H9 (cell line): ENCODE results near the gene TRIM36. TPM values are rescaled to one million over a fixed set of nuclear protein-coding genes. Genes with fewer than 3 reads are reported as not detected.

Experiments
- DNase-seq: peaks from one replicate; pipeline ENCODE4 v3.0.0-alpha.2; 2017
- H2AFZ ChIP-seq: one replicate; pipeline ENCODE4 v1.6.1; 2013; ENCODE audit warnings: mild to moderate bottlenecking, low read length, control low read depth, moderate library complexity
- H2AK5ac ChIP-seq: 2 replicates; pipeline ENCODE4 v1.6.1; 2013; ENCODE audit warnings: low read length, control low read depth, mixed read lengths; ENCODE audit not compliant: insufficient read length
- H2BK120ac ChIP-seq: one replicate; pipeline ENCODE4 v1.6.1; 2013; ENCODE audit warnings: low read depth, mild to moderate bottlenecking, low read length, control low read depth, inconsistent platforms; ENCODE audit not compliant: poor library complexity, severe bottlenecking
- H2BK12ac ChIP-seq: 2 replicates; pipeline ENCODE4 v1.6.1; 2013; ENCODE audit warnings: low read length, control low read depth, mixed read lengths, low read depth; ENCODE audit not compliant: insufficient read length
- H2BK15ac ChIP-seq: 2 replicates; pipeline ENCODE4 v1.6.1; 2013; ENCODE audit warnings: low read depth, low read length, control low read depth
- H2BK20ac ChIP-seq: one replicate; pipeline ENCODE4 v1.6.1; 2013; ENCODE audit warnings: low read depth, mild to moderate bottlenecking, low read length, control low read depth, inconsistent platforms; ENCODE audit not compliant: poor library complexity, severe bottlenecking
- H2BK5ac ChIP-seq: 2 replicates; pipeline ENCODE4 v1.6.1; 2013; ENCODE audit warnings: low read length, control low read depth, mixed read lengths; ENCODE audit not compliant: insufficient read length
- H3K14ac ChIP-seq: 2 replicates; pipeline ENCODE4 v1.6.1; 2013; ENCODE audit warnings: low read length, control low read depth; ENCODE audit not compliant: insufficient read depth
- H3K18ac ChIP-seq: 2 replicates; pipeline ENCODE4 v1.6.1; 2013; ENCODE audit warnings: low read depth, mild to moderate bottlenecking, mixed read lengths, low read length, control low read depth; ENCODE audit not compliant: insufficient read length
- H3K23ac ChIP-seq: 2 replicates; pipeline ENCODE4 v1.6.1; 2013; ENCODE audit warnings: low read length, control low read depth, mixed read lengths, low read depth; ENCODE audit not compliant: insufficient read length
- H3K23me2 ChIP-seq: 2 replicates; pipeline ENCODE4 v1.6.1; 2013; ENCODE audit warnings: low read depth, mild to moderate bottlenecking, mixed read lengths, low read length, control low read depth; ENCODE audit not compliant: insufficient read length, poor library complexity, severe bottlenecking
- H3K27ac ChIP-seq: 2 replicates; pipeline ENCODE4 v1.5.1; 2013; ENCODE audit warnings: low read length, control low read depth, mixed read lengths, low read depth; ENCODE audit not compliant: insufficient read length
- H3K27me3 ChIP-seq: 2 replicates; pipeline ENCODE4 v1.6.1; 2013; ENCODE audit warnings: low read length, control low read depth, inconsistent platforms; ENCODE audit not compliant: insufficient read depth
- H3K4ac ChIP-seq: 2 replicates; pipeline ENCODE4 v1.6.1; 2013; ENCODE audit warnings: low read depth, mild to moderate bottlenecking, control low read depth, inconsistent platforms, low read length, moderate library complexity
- H3K4me1 ChIP-seq: 2 replicates; pipeline ENCODE4 v1.6.1; 2013; ENCODE audit warnings: low read length, control low read depth, inconsistent platforms; ENCODE audit not compliant: insufficient read depth
- H3K4me2 ChIP-seq: 2 replicates; pipeline ENCODE4 v1.6.1; 2013; ENCODE audit warnings: low read length, control low read depth, mixed read lengths; ENCODE audit not compliant: insufficient read length, insufficient read depth
- H3K56ac ChIP-seq: 2 replicates; pipeline ENCODE4 v1.6.1; 2013; ENCODE audit warnings: low read depth, mild to moderate bottlenecking, mixed read lengths, low read length, control low read depth; ENCODE audit not compliant: insufficient read length
- H3K79me1 ChIP-seq: 2 replicates; pipeline ENCODE4 v1.6.1; 2013; ENCODE audit warnings: low read depth, mild to moderate bottlenecking, moderate library complexity, low read length, control low read depth, inconsistent platforms; ENCODE audit not compliant: insufficient read depth, poor library complexity, severe bottlenecking
- H3K79me2 ChIP-seq: 2 replicates; pipeline ENCODE4 v1.6.1; 2013; ENCODE audit warnings: low read length, control low read depth, inconsistent platforms; ENCODE audit not compliant: insufficient read depth
- H3K9ac ChIP-seq: 2 replicates; pipeline ENCODE4 v1.6.1; 2013; ENCODE audit warnings: low read length, control low read depth, mixed read lengths; ENCODE audit not compliant: insufficient read length; ENCODE audit errors: extremely low read depth
- H3K9me3 ChIP-seq: one replicate; pipeline ENCODE4 v1.6.1; 2013; ENCODE audit warnings: low read depth, low read length, inconsistent platforms; ENCODE audit not compliant: control insufficient read depth
- H3T11ph ChIP-seq: one replicate; pipeline ENCODE4 v1.6.1; 2013; ENCODE audit warnings: mild to moderate bottlenecking, low read length, control low read depth, inconsistent platforms
- H4K20me1 ChIP-seq: one replicate; pipeline ENCODE4 v1.6.1; 2013; ENCODE audit not compliant: control insufficient read depth, insufficient read length, insufficient read depth
- H4K5ac ChIP-seq: 2 replicates; pipeline ENCODE4 v1.6.1; 2013; ENCODE audit warnings: low read depth, mild to moderate bottlenecking, mixed read lengths, low read length, control low read depth; ENCODE audit not compliant: insufficient read length
- H4K8ac ChIP-seq: replicated peaks from 2 replicates; pipeline ENCODE4 v1.6.1; 2013; ENCODE audit warnings: low read length, control low read depth, mixed read lengths, low read depth; ENCODE audit not compliant: insufficient read length
- H4K91ac ChIP-seq: 2 replicates; pipeline ENCODE4 v1.6.1; 2013; ENCODE audit warnings: low read depth, mild to moderate bottlenecking, moderate library complexity, mixed read lengths, low read length, control low read depth; ENCODE audit not compliant: insufficient read length
- H3K27ac Mint-ChIP-seq, 3 experiments: 2 replicates in 2 of 3; 3 replicates in 1 of 3; pipeline ENCODE4 v1.8.0; 2020 to 2021; ENCODE audit warnings: mixed read lengths in 3 of 3, mild to moderate bottlenecking in 1 of 3, moderate library complexity in 1 of 3
- H3K27me3 Mint-ChIP-seq: 2 replicates; pipeline ENCODE4 v1.8.0; 2021; ENCODE audit warnings: low read depth, mild to moderate bottlenecking, moderate library complexity, mixed read lengths
- H3K36me3 Mint-ChIP-seq, 3 experiments: 2 replicates in 2 of 3; 3 replicates in 1 of 3; pipeline ENCODE4 v1.8.0; 2020 to 2021; ENCODE audit warnings: low read depth in 3 of 3, mixed read lengths in 3 of 3; ENCODE audit not compliant: insufficient read depth in 1 of 3
- H3K4me1 Mint-ChIP-seq, 2 experiments: 2 replicates each; pipeline ENCODE4 v1.8.0; 2020; ENCODE audit warnings: mixed read lengths in 2 of 2
- H3K4me3 Mint-ChIP-seq, 2 experiments: 2 replicates in 1 of 2; 3 replicates in 1 of 2; pipeline ENCODE4 v1.8.0; 2020 to 2021; ENCODE audit warnings: mild to moderate bottlenecking in 2 of 2, mixed read lengths in 2 of 2, moderate library complexity in 1 of 2
- H3K9me3 Mint-ChIP-seq, 2 experiments: 2 replicates in 1 of 2; 3 replicates in 1 of 2; pipeline ENCODE4 v1.8.0; 2020; ENCODE audit warnings: mild to moderate bottlenecking in 2 of 2, mixed read lengths in 2 of 2, moderate library complexity in 1 of 2
- WGBS: extraction: QIAGEN DNeasy Blood & Tissue Kit; methylation state at CpG from one replicate; pipeline ENCODE4 v1.1.7; 2013; ENCODE audit warnings: missing lambda C conversion rate, low lambda C conversion rate, mixed read lengths; ENCODE audit not compliant: insufficient read length; ENCODE audit errors: extremely low coverage; 5-methylcytosine and 5-hydroxymethylcytosine counted together
- total RNA-seq: library from RNA; stranded (reverse); gene quantifications from 2 replicates; pipeline ENCODE4 v1.2.1, GENCODE V29; 2021
- TF ChIP-seq, protein P1 (sequence below): fragments of 200-600 bp; sonication (generic); conservative IDR thresholded peaks from 3 replicates; pipeline ENCODE4 v1.8.0; 2021; ENCODE audit warnings: antibody characterized with exemption, mild to moderate bottlenecking

The TRIM36 gene
- total RNA-seq, 1 experiment from 2014 or later = 14.6 TPM

DNA sequence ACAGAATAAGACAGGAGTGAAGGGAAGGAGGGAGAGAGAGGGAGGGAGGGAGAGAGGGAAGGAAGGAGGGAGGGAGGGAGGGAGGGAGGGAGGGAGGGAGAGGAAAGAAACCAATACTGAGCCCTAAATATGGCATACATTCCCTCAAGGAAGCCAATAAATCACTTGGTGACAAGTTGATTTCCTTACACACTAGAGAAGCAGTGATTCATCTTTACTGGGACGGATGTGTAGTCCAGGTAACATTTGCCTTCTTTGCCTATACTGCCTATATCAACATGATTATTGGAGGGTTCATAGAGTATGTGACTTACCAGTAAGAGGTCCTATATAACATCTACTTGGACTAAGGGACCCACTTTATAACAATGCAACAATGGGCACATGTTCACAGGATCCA, 83.2 kb downstream of the TRIM36 start:
- H3K9me3 Mint-ChIP-seq = peaks cover 0 to 11% of the 10 kb centered on the region in 2 experiments; a peak in 4 of 5 replicates
- H4K20me1 ChIP-seq = no peaks in the 10 kb centered on the region
- no peak overlapping the region for H3K27ac Mint-ChIP-seq
- no peak overlapping the region for H3K18ac ChIP-seq
- H3K9me3 ChIP-seq = no peaks in the 10 kb centered on the region
- no peak overlapping the region for H3K4me3 Mint-ChIP-seq
- no peak overlapping the region for H2BK12ac ChIP-seq
- TF ChIP-seq, protein P1, sequence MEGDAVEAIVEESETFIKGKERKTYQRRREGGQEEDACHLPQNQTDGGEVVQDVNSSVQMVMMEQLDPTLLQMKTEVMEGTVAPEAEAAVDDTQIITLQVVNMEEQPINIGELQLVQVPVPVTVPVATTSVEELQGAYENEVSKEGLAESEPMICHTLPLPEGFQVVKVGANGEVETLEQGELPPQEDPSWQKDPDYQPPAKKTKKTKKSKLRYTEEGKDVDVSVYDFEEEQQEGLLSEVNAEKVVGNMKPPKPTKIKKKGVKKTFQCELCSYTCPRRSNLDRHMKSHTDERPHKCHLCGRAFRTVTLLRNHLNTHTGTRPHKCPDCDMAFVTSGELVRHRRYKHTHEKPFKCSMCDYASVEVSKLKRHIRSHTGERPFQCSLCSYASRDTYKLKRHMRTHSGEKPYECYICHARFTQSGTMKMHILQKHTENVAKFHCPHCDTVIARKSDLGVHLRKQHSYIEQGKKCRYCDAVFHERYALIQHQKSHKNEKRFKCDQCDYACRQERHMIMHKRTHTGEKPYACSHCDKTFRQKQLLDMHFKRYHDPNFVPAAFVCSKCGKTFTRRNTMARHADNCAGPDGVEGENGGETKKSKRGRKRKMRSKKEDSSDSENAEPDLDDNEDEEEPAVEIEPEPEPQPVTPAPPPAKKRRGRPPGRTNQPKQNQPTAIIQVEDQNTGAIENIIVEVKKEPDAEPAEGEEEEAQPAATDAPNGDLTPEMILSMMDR = no peak
- H3K56ac ChIP-seq = no peak overlapping the region
- H4K91ac ChIP-seq = no peak overlapping the region
- no peak overlapping the region for H3T11ph ChIP-seq
- no peak overlapping the region for H2BK5ac ChIP-seq
- no peaks in the 10 kb centered on the region for H3K79me1 ChIP-seq
- H3K79me2 ChIP-seq = no peaks in the 10 kb centered on the region
- H2BK20ac ChIP-seq = no peak overlapping the region
- H3K4me2 ChIP-seq = no peak overlapping the region
- no peak overlapping the region for H2BK15ac ChIP-seq
- peaks cover 0 to 9% (median 5%) of the 10 kb centered on the region in 3 experiments; a peak in 4 of 7 replicates for H3K36me3 Mint-ChIP-seq
- no peak overlapping the region for H4K8ac ChIP-seq
- H3K14ac ChIP-seq = no peak overlapping the region
- no peak overlapping the region for H3K4ac ChIP-seq
- peaks cover 2% of the 10 kb centered on the region; the same call in 1 of the 2 replicates for H3K4me1 ChIP-seq
- H4K5ac ChIP-seq = no peak overlapping the region
- no peak overlapping the region for H2AFZ ChIP-seq
- no peak overlapping the region for H3K27ac ChIP-seq
- H3K23me2 ChIP-seq = no peaks in the 10 kb centered on the region
- no peak overlapping the region for H3K23ac ChIP-seq
- H3K27me3 ChIP-seq = no peaks in the 10 kb centered on the region
- peaks cover 30 to 32% of the 10 kb centered on the region in 2 experiments for H3K4me1 Mint-ChIP-seq
- no peak for DNase-seq
- H3K9ac ChIP-seq = no peak overlapping the region
- H3K27me3 Mint-ChIP-seq = peaks cover 1% of the 10 kb centered on the region
- WGBS = no CpG with 5 or more reads among the region's 1 CpG
- no peak overlapping the region for H2AK5ac ChIP-seq
- no peak overlapping the region for H2BK120ac ChIP-seq
